H1 (cell line): Measurements from ENCODE around the gene RPAP3. TPM values are rescaled to one million over a fixed set of nuclear protein-coding genes. Genes with fewer than 3 reads are reported as not detected.

ENCODE experiments used
- CTCF ChIA-PET: fragments of 300-600 bp; sonication (Branson Sonifier 250); formaldehyde crosslinking; loops from one replicate; lab custom pipeline; 2021; ENCODE audit not compliant: partially characterized antibody; lab: Charles Lee
- POLR2A ChIA-PET: fragments of 300-600 bp; sonication (Branson Sonifier 250); formaldehyde crosslinking; loops from one replicate; lab custom pipeline; 2021; ENCODE audit warnings: inconsistent platforms; ENCODE audit not compliant: partially characterized antibody; lab: Charles Lee
- DNase-seq, 2 experiments: peaks; one replicate each; pipeline versions ENCODE4 v3.0.0 to v3.0.0-alpha.2; 2010 to 2022; ENCODE audit warnings: low spot score in 2 of 2, low read depth in 1 of 2, mixed read lengths in 1 of 2
- FAIRE-seq: peaks from 2 replicates; lab custom pipeline; 2011; peaks lifted over from hg19 to GRCh38; lab: Jason Lieb, UNC
- H2AFZ ChIP-seq: 2 replicates; pipeline ENCODE4 v1.8.1; 2012; ENCODE audit warnings: low read length, inconsistent platforms
- H2AK5ac ChIP-seq: 2 replicates; pipeline ENCODE4 v1.6.1; 2013; ENCODE audit warnings: low read depth, low read length
- H2BK120ac ChIP-seq: replicated peaks from 2 replicates; pipeline ENCODE3; 2013; ENCODE audit warnings: low read depth, low read length, inconsistent platforms
- H2BK12ac ChIP-seq: 2 replicates; pipeline ENCODE4 v1.6.1; 2013; ENCODE audit warnings: low read depth, low read length
- H2BK15ac ChIP-seq: 2 replicates; pipeline ENCODE4 v1.6.1; 2013; ENCODE audit warnings: low read length
- H2BK20ac ChIP-seq: 2 replicates; pipeline ENCODE4 v1.6.1; 2013; ENCODE audit warnings: low read length
- H2BK5ac ChIP-seq: 2 replicates; pipeline ENCODE4 v1.6.1; 2013; ENCODE audit warnings: low read depth, low read length
- H3K14ac ChIP-seq: 2 replicates; pipeline ENCODE4 v1.6.1; 2013; ENCODE audit warnings: inconsistent platforms; ENCODE audit not compliant: insufficient read length
- H3K18ac ChIP-seq: 2 replicates; pipeline ENCODE4 v1.6.1; 2013; ENCODE audit warnings: low read length; ENCODE audit errors: extremely low read depth
- H3K23ac ChIP-seq: 2 replicates; pipeline ENCODE4 v1.6.1; 2013; ENCODE audit warnings: inconsistent platforms; ENCODE audit not compliant: insufficient read length
- H3K23me2 ChIP-seq: 2 replicates; pipeline ENCODE4 v1.6.1; 2013; ENCODE audit warnings: low read depth, low read length
- H3K27ac ChIP-seq: 2 replicates; pipeline ENCODE4 v1.6.1; 2011; ENCODE audit warnings: low read depth, low read length, inconsistent platforms
- H3K27me3 ChIP-seq, 4 experiments: replicated peaks in 1 of 4; 1 replicate in 1 of 4; 2 replicates in 3 of 4; pipeline versions ENCODE4 v1.6.1 to v1.8.1; 2011 to 2013; ENCODE audit warnings: low read length in 3 of 4, mild to moderate bottlenecking in 3 of 4, inconsistent platforms in 2 of 4, mixed read lengths in 2 of 4, moderate library complexity in 1 of 4; ENCODE audit not compliant: control insufficient read depth in 3 of 4, insufficient read depth in 3 of 4; ENCODE audit errors: extremely low read depth in 1 of 4
- H3K36me3 ChIP-seq, 4 experiments: 2 replicates each; pipeline versions ENCODE4 v1.6.1 to v1.8.1; 2011 to 2013; ENCODE audit warnings: mild to moderate bottlenecking in 4 of 4, low read length in 3 of 4, moderate library complexity in 2 of 4, control low read depth in 1 of 4, inconsistent platforms in 1 of 4; ENCODE audit not compliant: insufficient read depth in 4 of 4, control insufficient read depth in 2 of 4
- H3K4ac ChIP-seq: replicated peaks from 2 replicates; pipeline ENCODE3; 2013; ENCODE audit warnings: low read length, low read depth, mixed read lengths, inconsistent platforms; ENCODE audit not compliant: insufficient read length
- H3K4me1 ChIP-seq, 4 experiments: replicated peaks in 1 of 4; 1 replicate in 1 of 4; 2 replicates in 3 of 4; pipeline versions ENCODE4 v1.6.1 to v1.8.1; 2011 to 2013; ENCODE audit warnings: low read length in 3 of 4, inconsistent platforms in 2 of 4, mixed read lengths in 1 of 4; ENCODE audit not compliant: insufficient read depth in 4 of 4, control insufficient read depth in 3 of 4
- H3K4me2 ChIP-seq, 2 experiments: 2 replicates each; pipeline versions ENCODE4 v1.6.1 to v1.8.1; 2011 to 2013; ENCODE audit warnings: low read depth in 2 of 2, low read length in 2 of 2, control low read depth in 1 of 2, inconsistent platforms in 1 of 2, mild to moderate bottlenecking in 1 of 2; ENCODE audit not compliant: insufficient read depth in 1 of 2
- H3K4me3 ChIP-seq, 4 experiments: fragments of 200-600, 300-600 bp in 1 of 4; sonication (generic), shearing (Covaris generic), sonication (Bioruptor Twin) in 1 of 4; 2 replicates each; pipeline versions ENCODE4 v1.5.1 to v1.8.1; 2011 to 2016; ENCODE audit warnings: low read length in 4 of 4, low read depth in 3 of 4, control low read depth in 2 of 4, inconsistent platforms in 2 of 4, mild to moderate bottlenecking in 2 of 4, mixed read lengths in 1 of 4, moderate library complexity in 1 of 4; ENCODE audit not compliant: insufficient read depth in 2 of 4; ENCODE audit errors: extremely low read depth in 1 of 4
- H3K56ac ChIP-seq: replicated peaks from 2 replicates; pipeline ENCODE3; 2013; ENCODE audit warnings: low read depth, mild to moderate bottlenecking, mixed read lengths, low read length, inconsistent platforms; ENCODE audit not compliant: insufficient read length
- H3K79me1 ChIP-seq: 2 replicates; pipeline ENCODE4 v1.6.1; 2013; ENCODE audit warnings: low read depth, low read length, control low read depth
- H3K79me2 ChIP-seq, 2 experiments: 2 replicates each; pipeline versions ENCODE4 v1.6.1 to v1.8.1; 2012 to 2013; ENCODE audit warnings: low read length in 2 of 2, mild to moderate bottlenecking in 2 of 2, inconsistent platforms in 1 of 2; ENCODE audit not compliant: insufficient read depth in 2 of 2, control insufficient read depth in 1 of 2
- H3K9ac ChIP-seq, 4 experiments: replicated peaks in 1 of 4; 1 replicate in 1 of 4; 2 replicates in 3 of 4; pipeline versions ENCODE4 v1.6.1 to v1.8.1; 2011 to 2013; ENCODE audit warnings: low read depth in 3 of 4, low read length in 3 of 4, control low read depth in 2 of 4, mild to moderate bottlenecking in 2 of 4, moderate library complexity in 2 of 4, inconsistent platforms in 1 of 4; ENCODE audit errors: extremely low read depth in 1 of 4
- H3K9me3 ChIP-seq, 2 experiments: 2 replicates each; pipeline versions ENCODE4 v1.6.1 to v1.8.1; 2012 to 2013; ENCODE audit warnings: mild to moderate bottlenecking in 2 of 2, moderate library complexity in 2 of 2, control low read depth in 1 of 2, inconsistent platforms in 1 of 2, low read depth in 1 of 2, low read length in 1 of 2, mixed read lengths in 1 of 2; ENCODE audit not compliant: insufficient read depth in 2 of 2
- H4K20me1 ChIP-seq, 2 experiments: replicated peaks in 1 of 2; 2 replicates each; pipeline versions ENCODE3 to v1.8.1; 2011 to 2013; ENCODE audit warnings: inconsistent platforms in 2 of 2, low read length in 2 of 2, mild to moderate bottlenecking in 1 of 2; ENCODE audit not compliant: insufficient read depth in 2 of 2, control insufficient read depth in 1 of 2
- H4K5ac ChIP-seq: 2 replicates; pipeline ENCODE4 v1.6.1; 2013; ENCODE audit warnings: low read length, low read depth, mixed read lengths, inconsistent platforms; ENCODE audit not compliant: insufficient read length
- H4K8ac ChIP-seq: 2 replicates; pipeline ENCODE4 v1.8.0; 2013; ENCODE audit warnings: mild to moderate bottlenecking, moderate library complexity, low read length, inconsistent platforms; ENCODE audit not compliant: insufficient read depth; ENCODE audit errors: extremely low read depth
- H4K91ac ChIP-seq: replicated peaks from 2 replicates; pipeline ENCODE3; 2013; ENCODE audit warnings: low read length, mixed read lengths, inconsistent platforms; ENCODE audit not compliant: insufficient read length
- BACH1 ChIP-seq: IDR thresholded peaks from 2 replicates; pipeline ENCODE4 v1.6.1; 2012; ENCODE audit warnings: low read length, improper control_type of control experiment
- CHD1 ChIP-seq: IDR thresholded peaks from 2 replicates; pipeline ENCODE4 v1.6.1; 2012; ENCODE audit warnings: low read depth, low read length, improper control_type of control experiment
- CHD2 ChIP-seq: IDR thresholded peaks from 2 replicates; pipeline ENCODE4 v1.6.1; 2012; ENCODE audit warnings: low read length, improper control_type of control experiment
- CREB1 ChIP-seq: IDR thresholded peaks from 2 replicates; pipeline ENCODE4 v1.6.1; 2012; ENCODE audit warnings: inconsistent platforms
- HDAC6 ChIP-seq: IDR thresholded peaks from one replicate; pipeline ENCODE4 v1.7.1; 2012; ENCODE audit warnings: low read depth, mild to moderate bottlenecking, inconsistent platforms, low read length, moderate library complexity
- JUN ChIP-seq: IDR thresholded peaks from 2 replicates; pipeline ENCODE4 v1.6.1; 2011; ENCODE audit warnings: low read depth, mild to moderate bottlenecking, improper control_type of control experiment, low read length
- JUND ChIP-seq: IDR thresholded peaks from 2 replicates; pipeline ENCODE4 v1.6.1; 2011; ENCODE audit warnings: mild to moderate bottlenecking, improper control_type of control experiment, low read length
- KDM1A ChIP-seq: fragments of 200-600, 300-600 bp; sonication (generic); IDR thresholded peaks from 2 replicates; pipeline ENCODE4 v1.7.1; 2016; ENCODE audit warnings: mild to moderate bottlenecking, low read length, borderline replicate concordance
- KDM5A ChIP-seq: fragments of 200-600 bp; IDR thresholded peaks from 2 replicates; pipeline ENCODE4 v1.7.1; 2012; ENCODE audit warnings: mild to moderate bottlenecking, low read length, inconsistent platforms, mixed read lengths
- PHF8 ChIP-seq: fragments of 200-600 bp; sonication (generic); conservative IDR thresholded peaks from 2 replicates; pipeline ENCODE4 v1.7.1; 2012; ENCODE audit warnings: low read depth, mild to moderate bottlenecking, inconsistent platforms, low read length, moderate library complexity
- RBBP5 ChIP-seq: IDR thresholded peaks from 2 replicates; pipeline ENCODE4 v1.7.1; 2012; ENCODE audit warnings: low read depth, mild to moderate bottlenecking, inconsistent platforms, low read length, moderate library complexity, borderline replicate concordance
- RNF2 ChIP-seq: fragments of 200-900, 300-1000 bp; sonication (generic); IDR thresholded peaks from 2 replicates; pipeline ENCODE4 v1.7.1; 2016; ENCODE audit warnings: borderline replicate concordance, low read depth, mild to moderate bottlenecking, antibody characterized with exemption, low read length; ENCODE audit not compliant: poor library complexity, severe bottlenecking; ENCODE audit errors: missing control alignments
- SIRT6 ChIP-seq: IDR thresholded peaks from one replicate; pipeline ENCODE4 v1.7.1; 2012; ENCODE audit warnings: low read length, inconsistent platforms
- SP1 ChIP-seq: IDR thresholded peaks from 2 replicates; pipeline ENCODE4 v1.6.1; 2011; ENCODE audit warnings: low read depth, low read length
- TAF1 ChIP-seq: IDR thresholded peaks from 2 replicates; pipeline ENCODE4 v1.6.1; 2011; ENCODE audit warnings: mild to moderate bottlenecking, low read depth, low read length
- TAF7 ChIP-seq: optimal IDR thresholded peaks from 2 replicates; pipeline ENCODE3; 2011; ENCODE audit warnings: low read depth, mild to moderate bottlenecking, inconsistent platforms, low read length, moderate library complexity, borderline replicate concordance
- TEAD4 ChIP-seq: IDR thresholded peaks from 2 replicates; pipeline ENCODE4 v1.6.1; 2012; ENCODE audit warnings: low read depth, low read length, inconsistent platforms, mixed read lengths
- WGBS, 2 experiments: shearing (Covaris generic) in 1 of 2; methylation state at CpG; one replicate each; pipeline versions ENCODE4 v1.1.6 to v1.1.7; 2013 to 2015; ENCODE audit warnings: low lambda C conversion rate in 2 of 2, mixed read lengths in 2 of 2, inconsistent platforms in 1 of 2, low coverage in 1 of 2, missing lambda C conversion rate in 1 of 2; ENCODE audit not compliant: insufficient replicate concordance in 2 of 2, insufficient coverage in 1 of 2, insufficient read length in 1 of 2; ENCODE audit errors: extremely low coverage in 1 of 2, missing lambda C conversion rate in 1 of 2; 5-methylcytosine and 5-hydroxymethylcytosine counted together
- polyA plus RNA-seq, 7 experiments: library from polyadenylated mRNA; depleted of rRNA in 3 of 7; stranded (reverse) in 5 of 7; unstranded in 2 of 7; fragments of >200 nt in 5 of 7; fragments of 200-250 nt in 2 of 7; gene quantifications; 1 replicate in 5 of 7; 2 replicates in 1 of 7; 4 replicates in 1 of 7; pipeline versions ENCODE4 v1.2.1 to v1.2.3, GENCODE V29; 2011 to 2013; ENCODE audit warnings: missing spikeins in 2 of 7, mixed read lengths in 2 of 7
- total RNA-seq: library from RNA; stranded (reverse); fragmentation: NEBNext Ultra II Directional; extraction: Animal tissue kit (Norgen Biotek cat#: 25700); gene quantifications from 2 replicates; pipeline ENCODE4 v1.2.1, GENCODE V29; 2021

The RPAP3 gene
- total and polyA plus RNA-seq, 2 of the 8 experiments (the other 6 are each of a cell fraction or from before 2014, with no cell fraction given): 6.4 to 60.5 TPM

- 83% methylated on average over 1 of the region's 1 CpG; no CpG with 5 or more reads in 1 of the 2 experiments for WGBS, 2 experiments
- Histone ChIP-seq H4K91ac (no peak overlapping the region), H3K27ac (no peak overlapping the region), H2AFZ (no peak overlapping the region), H2BK20ac (no peak overlapping the region), H4K5ac (no peak overlapping the region), H3K23ac (no peak overlapping the region), H3K4me3 (no peak overlapping the region), H3K79me2 (no peaks in the 10 kb centered on the region), H3K4me1 (no peaks in the 10 kb centered on the region), H3K14ac (no peak overlapping the region), H3K27me3 (no peaks in the 10 kb centered on the region), H2BK5ac (no peak overlapping the region), H3K9ac (no peak overlapping the region), H2BK15ac (no peak overlapping the region), H3K36me3 (0 out of 8 replicates have a peak, but pooled peaks cover 0 to 3% (median 0%) of the 10 kb centered on the region in 4 experiments), H2AK5ac (no peak overlapping the region), H2BK12ac (no peak overlapping the region), H2BK120ac (no peak overlapping the region), H3K56ac (no peak overlapping the region), H3K4ac (no peak overlapping the region), H3K9me3 (peaks cover 38 to 40% of the 10 kb centered on the region in 2 experiments), H4K8ac (no peak overlapping the region), H4K20me1 (no peaks in the 10 kb centered on the region), H3K18ac (no peak overlapping the region), H3K4me2 (no peak overlapping the region), H3K79me1 (no peaks in the 10 kb centered on the region), H3K23me2 (no peaks in the 10 kb centered on the region)
- ChIA-PET POLR2A (no interaction called here), CTCF (no interaction called here)
- DNase-seq (no peak), FAIRE-seq (no peak)
- TF ChIP-seq HDAC6: no peak
- TF ChIP-seq JUND: no peak
- TF ChIP-seq TEAD4: no peak
- TF ChIP-seq CREB1: no peak
- no peak for TF ChIP-seq SIRT6
- no peak for TF ChIP-seq TAF7
- TF ChIP-seq CHD2: no peak
- no peak for TF ChIP-seq RNF2
- TF ChIP-seq CHD1: no peak
- TF ChIP-seq SP1: no peak
- no peak for TF ChIP-seq JUN
- no peak for TF ChIP-seq KDM1A
- no peak for TF ChIP-seq BACH1
- no peak for TF ChIP-seq PHF8
- no peak for TF ChIP-seq TAF1
- TF ChIP-seq KDM5A: no peak
- no peak for TF ChIP-seq RBBP5
Observed at GRCh38 chr12:47612953-47613352, 92.9 kb downstream of the RPAP3 start.
